Liver (tissue), 3 donors: ENCODE measurements around the gene TBX5.

Source experiments
- CTCF ChIP-seq: fragments of 150-350 bp; IDR thresholded peaks from 2 replicates; pipeline ENCODE4 v1.5.1; 2017; ENCODE audit warnings: improper control_type of control experiment, low read depth, low read length; ENCODE audit not compliant: missing input control
- EGR1 ChIP-seq, 2 donors: IDR thresholded peaks; 2 replicates each; pipeline ENCODE4 v1.6.1; 2016 to 2018; ENCODE audit warnings: antibody characterized with exemption in 2 of 2, low read depth in 2 of 2
- REST ChIP-seq: IDR thresholded peaks from 2 replicates; pipeline ENCODE4 v1.6.1; 2016; ENCODE audit warnings: antibody characterized with exemption, mild to moderate bottlenecking
- SP1 ChIP-seq: IDR thresholded peaks from 2 replicates; pipeline ENCODE4 v1.6.1; 2018; ENCODE audit warnings: antibody characterized with exemption, mild to moderate bottlenecking
- TF ChIP-seq, protein P1 (sequence below): IDR thresholded peaks from 2 replicates; pipeline ENCODE4 v1.6.1; 2016; ENCODE audit warnings: antibody characterized with exemption
- donor health status: healthy.
- donor health status: healthy.

- TF ChIP-seq CTCF (no peak), SP1 (no peak), EGR1 (IDR thresholded peaks at IDR 0.05; ENCODE audit: low read depth in 2 of 2) (no peak), REST (no peak)
- TF ChIP-seq, protein P1, sequence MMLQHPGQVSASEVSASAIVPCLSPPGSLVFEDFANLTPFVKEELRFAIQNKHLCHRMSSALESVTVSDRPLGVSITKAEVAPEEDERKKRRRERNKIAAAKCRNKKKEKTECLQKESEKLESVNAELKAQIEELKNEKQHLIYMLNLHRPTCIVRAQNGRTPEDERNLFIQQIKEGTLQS = no peak
Observed at GRCh38 chr12:114391088-114391487, 14.9 kb downstream of the TBX5 start.
